ENCODE data around the gene COIL.
"Not testable (repeated sequence)": the region's sequence is repeated elsewhere in the genome, so short reads cannot be mapped to it uniquely, and the experiment has no call there.

COIL gene

GRCh38 chr17:56960596-56961538 lies at the start of gene COIL:
COIL (minus strand) TSS chr17:56961050; CDS start chr17:56961019, 31 bp downstream.
- peak; percentile 87 for DNase-seq

GRCh38 chr17:57010487-57010886 lies 49.6 kb upstream of the COIL start:
- DNase-seq, result no peak

GRCh38 chr17:57009737-57010445 lies 49.0 kb upstream of the COIL start:
- DNase-seq, result peak; percentile 33

GRCh38 chr17:57008958-57009357 lies 48.1 kb upstream of the COIL start:
- no peak for DNase-seq

GRCh38 chr17:57006040-57006439 lies 45.2 kb upstream of the COIL start:
- DNase-seq, result no peak

- no peak for DNase-seq
These were observed 44.2 kb upstream of the COIL start for GRCh38 chr17:57004944-57005579.

- no peak for DNase-seq
These were observed 42.1 kb upstream of the COIL start for GRCh38 chr17:57002904-57003303.

- DNase-seq, result no peak
These were observed 40.7 kb upstream of the COIL start for GRCh38 chr17:57001541-57001940.

GRCh38 chr17:56997313-56997712 lies 36.5 kb upstream of the COIL start:
- no peak for DNase-seq

GRCh38 chr17:56995766-56996165 lies 34.9 kb upstream of the COIL start:
- DNase-seq, result peak; percentile 59

- peak; percentile 50 for DNase-seq
These were observed 33.4 kb upstream of the COIL start for GRCh38 chr17:56994009-56994792.

- DNase-seq, result no peak
These were observed 31.5 kb upstream of the COIL start for GRCh38 chr17:56992364-56992763.

GRCh38 chr17:56988901-56989572 lies 28.2 kb upstream of the COIL start:
- no peak for DNase-seq

- DNase-seq, result no peak
These were observed 26.5 kb upstream of the COIL start for GRCh38 chr17:56987283-56987834.

- no peak for DNase-seq
These were observed 24.7 kb upstream of the COIL start for GRCh38 chr17:56985371-56986162.

GRCh38 chr17:56983366-56983765 lies 22.5 kb upstream of the COIL start:
- DNase-seq, result no peak

GRCh38 chr17:56982312-56982711 lies 21.5 kb upstream of the COIL start:
- no peak for DNase-seq

- DNase-seq, result not testable (repeated sequence)
These were observed 19.7 kb upstream of the COIL start for GRCh38 chr17:56980526-56980925.

- no peak for DNase-seq
These were observed 18.2 kb upstream of the COIL start for GRCh38 chr17:56979091-56979480.

GRCh38 chr17:56978441-56979090 lies 17.7 kb upstream of the COIL start:
- DNase-seq, result no peak
